HepG2 (cell line): ENCODE measurements around the gene VAMP5.
A peak's percentile ranks its signal among the peaks of the same experiment; 100 is the strongest.

Experiments
- AGO1 ChIP-seq: fragments of 200-400 bp; formaldehyde crosslinking; IDR thresholded peaks from 2 replicates; pipeline ENCODE4 v1.6.1; 2017; ENCODE audit warnings: mild to moderate bottlenecking, low read depth, low read length, moderate library complexity; ENCODE audit not compliant: poor library complexity, severe bottlenecking
- CBX1 ChIP-seq: IDR thresholded peaks from one replicate; pipeline ENCODE4 v1.6.1; 2016; ENCODE audit warnings: antibody characterized with exemption, low read depth
- CTCF ChIP-seq: sonication (generic); formaldehyde crosslinking; IDR thresholded peaks from 2 replicates; pipeline ENCODE4 v1.5.0; 2020; ENCODE audit warnings: mild to moderate bottlenecking, missing genetic modification reagents, moderate library complexity
- EP300 ChIP-seq, 3 experiments: sonication (generic) in 1 of 3; formaldehyde crosslinking in 1 of 3; IDR thresholded peaks; 2 replicates each; pipeline versions ENCODE4 v1.5.1 to v1.6.1; 2011 to 2020; ENCODE audit warnings: low read depth in 2 of 3, low read length in 2 of 3, borderline replicate concordance in 1 of 3, improper control_type of control experiment in 1 of 3, mild to moderate bottlenecking in 1 of 3, missing genetic modification reagents in 1 of 3, moderate library complexity in 1 of 3
- FOXO1 ChIP-seq: sonication (generic); formaldehyde crosslinking; IDR thresholded peaks from 2 replicates; pipeline ENCODE4 v1.4.0; 2020; ENCODE audit warnings: missing genetic modification reagents
- HNRNPLL ChIP-seq: fragments of 200-400 bp; formaldehyde crosslinking; IDR thresholded peaks from 2 replicates; pipeline ENCODE4 v1.6.1; 2017; ENCODE audit warnings: mild to moderate bottlenecking, low read depth, low read length; ENCODE audit not compliant: poor library complexity, severe bottlenecking
- JUN ChIP-seq: sonication (generic); formaldehyde crosslinking; IDR thresholded peaks from 2 replicates; pipeline ENCODE4 v1.4.0; 2020; ENCODE audit warnings: mild to moderate bottlenecking, missing genetic modification reagents
- SIN3A ChIP-seq: IDR thresholded peaks from 2 replicates; pipeline ENCODE4 v1.6.1; 2011; ENCODE audit warnings: low read depth, mild to moderate bottlenecking, control low read depth, low read length, borderline replicate concordance
- STAT6 ChIP-seq: sonication (generic); formaldehyde crosslinking; IDR thresholded peaks from 2 replicates; pipeline ENCODE4 v1.4.0; 2020; ENCODE audit warnings: missing genetic modification reagents, mild to moderate bottlenecking, borderline replicate concordance
- TAF15 ChIP-seq: fragments of 200-400 bp; formaldehyde crosslinking; IDR thresholded peaks from one replicate; pipeline ENCODE4 v1.6.1; 2018; ENCODE audit warnings: mild to moderate bottlenecking, low read depth, low read length; ENCODE audit not compliant: poor library complexity, severe bottlenecking
- ZBTB21 ChIP-seq: sonication (generic); formaldehyde crosslinking; IDR thresholded peaks from 2 replicates; pipeline ENCODE4 v1.4.0; 2020; ENCODE audit warnings: missing genetic modification reagents

- TF ChIP-seq SIN3A (no peak), ZBTB21 (CRISPR knock-in tag) (no peak), CBX1 (peak; percentile 60), STAT6 (no peak), CTCF (CRISPR knock-in tag) (peak; percentile 79), JUN (no peak), EP300 (IDR thresholded peaks at IDR 0.05; ENCODE audit: low read depth in 2 of 2, low read length in 2 of 2) (0 out of 4 replicates have a peak, but pooled peaks of 1 of the 2 experiments have one; percentile 11), EP300 (CRISPR knock-in tag; IDR thresholded peaks at IDR 0.05; ENCODE audit: borderline replicate concordance) (no peak), HNRNPLL (no peak), FOXO1 (no peak), TAF15 (no peak), AGO1 (no peak)
Measured at GRCh38 chr2:85537600-85538506, 46.4 kb upstream of the VAMP5 start.
